GM18873 (cell line): ENCODE results near the gene SNX6.
"Not testable (repeated sequence)": the region's sequence is repeated elsewhere in the genome, so short reads cannot be mapped to it uniquely, and the experiment has no call there.

Source experiments
- ATAC-seq: cut with Tn5 transposase; IDR thresholded peaks from one replicate; pipeline ENCODE4 v1.9.1; 2021; ENCODE audit warnings: mild to moderate bottlenecking, moderate library complexity, moderate number of reproducible peaks; ENCODE audit not compliant: unreplicated experiment, low FRiP score

The SNX6 gene

DNA sequence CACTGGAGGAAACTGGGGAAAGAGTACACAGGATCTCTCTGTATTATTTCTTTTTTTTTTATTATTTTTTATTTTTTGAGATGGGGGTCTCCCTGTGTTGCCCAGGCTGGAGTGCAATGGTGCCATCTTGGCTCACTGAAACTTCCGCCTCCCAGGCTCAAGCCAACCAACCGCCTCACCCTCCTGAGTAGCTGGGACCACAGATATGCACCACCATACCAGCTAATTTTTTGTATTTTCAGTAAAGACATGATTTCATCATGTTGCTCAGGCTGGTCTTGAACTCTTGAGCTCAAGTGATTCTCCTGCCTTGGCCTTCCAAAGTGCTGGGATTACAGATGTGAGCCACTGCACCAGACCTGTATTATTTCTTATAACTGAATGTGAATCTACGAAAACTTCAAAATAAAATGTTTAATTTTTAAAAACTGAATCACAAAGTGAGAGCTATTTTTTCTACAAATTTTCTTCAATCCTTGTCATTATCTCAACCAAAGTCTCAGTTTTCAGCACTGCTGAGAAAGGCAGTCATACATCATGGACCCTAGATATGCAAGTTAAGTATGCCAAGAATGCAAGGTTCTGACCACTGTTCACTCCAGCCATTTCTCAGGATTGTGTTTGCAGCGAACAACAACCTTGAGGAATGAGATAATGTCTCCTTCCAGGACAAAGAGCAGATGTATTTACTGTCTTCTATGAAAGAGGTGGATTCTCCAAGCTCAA is 92.8 kb downstream of the SNX6 start:
- ATAC-seq, result no peak

DNA sequence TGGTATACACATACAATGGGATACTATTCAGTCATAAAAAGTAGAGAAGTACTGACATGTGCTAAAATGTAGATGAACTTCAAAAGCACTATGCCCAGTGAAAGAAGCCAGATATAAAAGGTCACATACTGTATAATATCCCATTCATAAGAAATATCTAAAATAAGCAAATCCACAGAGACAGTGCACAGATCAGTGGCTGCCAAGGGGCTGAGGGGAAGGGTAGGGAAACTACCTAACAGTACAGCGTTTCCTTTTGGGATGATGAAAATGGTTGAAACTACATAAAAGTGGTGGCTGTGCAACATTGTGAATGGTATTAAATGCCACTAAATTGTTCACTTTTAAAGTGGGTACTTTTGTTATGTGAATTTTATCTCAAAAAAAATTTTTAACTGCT is 102.4 kb downstream of the SNX6 start:
- ATAC-seq, result no peak

- not testable (repeated sequence) for ATAC-seq
Measured at GRCh38 chr14:34524216-34524615, 105.7 kb downstream of the SNX6 start.

GRCh38 chr14:34522496-34522895 is 107.5 kb downstream of the SNX6 start:
- no peak for ATAC-seq

GRCh38 chr14:34521071-34521470 is 108.9 kb downstream of the SNX6 start:
- not testable (repeated sequence) for ATAC-seq

- ATAC-seq, result not testable (repeated sequence)
Measured at GRCh38 chr14:34520304-34520970, 109.5 kb downstream of the SNX6 start.
